K562 (cell line): ENCODE measurements around the gene IFI30. TPM values are rescaled to one million over a fixed set of nuclear protein-coding genes. Genes with fewer than 3 reads are reported as not detected.

Experiments
- BHLHE40 ChIP-seq: IDR thresholded peaks from 2 replicates; pipeline ENCODE4 v1.6.1; 2011; ENCODE audit warnings: low read length, improper control_type of control experiment
- DIDO1 ChIP-seq: fragments of 450-650 bp; IDR thresholded peaks from 2 replicates; pipeline ENCODE4 v1.6.1; 2016; ENCODE audit warnings: low read depth, missing biosample characterization, missing genetic modification characterization
- IFI16 ChIP-seq: fragments of 250-450 bp; sonication (Bioruptor Pico); IDR thresholded peaks from 2 replicates; pipeline ENCODE4 v2.1.2; 2022; ENCODE audit warnings: mild to moderate bottlenecking, inconsistent platforms
- ZNF143 ChIP-seq: sonication (generic); formaldehyde crosslinking; IDR thresholded peaks from 2 replicates; pipeline ENCODE4 v1.9.0; 2022; ENCODE audit warnings: mild to moderate bottlenecking, missing genetic modification reagents
- ZNF232 ChIP-seq: sonication (generic); formaldehyde crosslinking; IDR thresholded peaks from 2 replicates; pipeline ENCODE4 v1.8.0; 2022; ENCODE audit warnings: mild to moderate bottlenecking, missing genetic modification reagents
- polyA plus RNA-seq, 8 experiments: library from polyadenylated mRNA; depleted of rRNA in 4 of 8; stranded (reverse) in 5 of 8; unstranded in 3 of 8; fragments of >200 nt; fragmentation: Nextera tagmentation in 2 of 8; fragmentation: Illumina TruSeq in 1 of 8; extraction: Ambion mirVana in 2 of 8; extraction: Trizol in 1 of 8; gene quantifications; 2 replicates each; pipeline versions ENCODE4 v1.2.1 to v1.2.3, GENCODE V29; 2011 to 2014; ENCODE audit warnings: inconsistent platforms in 1 of 8, missing spikeins in 1 of 8
- total RNA-seq, 7 experiments: library from RNA; depleted of rRNA in 6 of 7; stranded (reverse); fragments of >200 nt in 6 of 7; fragmentation: Illumina TruSeq in 2 of 7; extraction: Trizol in 2 of 7; gene quantifications; 2 replicates each; pipeline versions ENCODE4 v1.2.1 to v1.2.3, GENCODE V29; 2011 to 2021; ENCODE audit warnings: low replicate concordance in 1 of 7
- TF ChIP-seq, protein P1 (sequence below): IDR thresholded peaks from 2 replicates; pipeline ENCODE4 v1.6.1; 2016; ENCODE audit warnings: missing genetic modification characterization, missing compliant biosample characterization
- TF ChIP-seq, protein P2 (sequence below): fragments of 450-650 bp; IDR thresholded peaks from 2 replicates; pipeline ENCODE4 v1.6.1; 2016; ENCODE audit warnings: low read depth

The IFI30 gene
- total and polyA plus RNA-seq, 9 of the 15 experiments (the other 6 are each of a cell fraction or from before 2014, with no cell fraction given): 63.7 to 430 (median 109) TPM

DNA sequence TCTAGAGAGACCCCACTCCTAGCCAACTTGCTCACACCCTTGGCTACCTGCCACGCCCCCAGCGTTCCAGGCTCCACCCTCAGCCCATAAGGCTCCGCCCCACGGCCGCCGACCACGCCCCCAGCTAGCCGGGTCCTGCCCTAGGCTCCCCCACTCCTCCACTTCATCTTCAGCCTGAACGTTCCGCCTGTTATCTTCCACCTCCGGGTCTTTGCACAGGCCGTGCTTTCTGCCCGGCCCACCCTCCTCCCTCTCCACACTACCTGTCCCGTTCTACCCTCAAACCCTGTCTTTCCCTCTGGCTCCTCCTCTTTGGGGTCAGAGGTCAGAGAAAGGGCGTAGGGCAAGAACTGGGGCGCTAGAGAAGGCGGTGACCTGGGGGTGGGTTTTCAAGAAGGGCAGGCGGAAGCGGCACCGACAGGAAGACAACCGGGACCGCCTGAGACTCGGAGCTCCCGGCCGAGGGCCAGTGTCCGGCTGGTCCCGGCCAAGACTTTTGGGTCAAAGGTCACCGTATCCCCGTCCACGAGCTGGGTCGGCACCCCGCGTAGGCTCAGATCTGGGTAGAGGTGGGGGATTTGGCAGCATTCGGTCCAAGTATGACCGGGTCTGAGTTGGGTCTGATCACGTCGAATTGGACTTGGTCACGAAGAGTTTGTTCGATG, 50.4 kb downstream of the IFI30 start (continued):
- TF ChIP-seq, protein P1, sequence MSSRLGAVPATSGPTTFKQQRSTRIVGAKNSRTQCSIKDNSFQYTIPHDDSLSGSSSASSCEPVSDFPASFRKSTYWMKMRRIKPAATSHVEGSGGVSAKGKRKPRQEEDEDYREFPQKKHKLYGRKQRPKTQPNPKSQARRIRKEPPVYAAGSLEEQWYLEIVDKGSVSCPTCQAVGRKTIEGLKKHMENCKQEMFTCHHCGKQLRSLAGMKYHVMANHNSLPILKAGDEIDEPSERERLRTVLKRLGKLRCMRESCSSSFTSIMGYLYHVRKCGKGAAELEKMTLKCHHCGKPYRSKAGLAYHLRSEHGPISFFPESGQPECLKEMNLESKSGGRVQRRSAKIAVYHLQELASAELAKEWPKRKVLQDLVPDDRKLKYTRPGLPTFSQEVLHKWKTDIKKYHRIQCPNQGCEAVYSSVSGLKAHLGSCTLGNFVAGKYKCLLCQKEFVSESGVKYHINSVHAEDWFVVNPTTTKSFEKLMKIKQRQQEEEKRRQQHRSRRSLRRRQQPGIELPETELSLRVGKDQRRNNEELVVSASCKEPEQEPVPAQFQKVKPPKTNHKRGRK (tag): no peak
- TF ChIP-seq ZNF143 (CRISPR knock-in tag) (no peak), DIDO1 (tag) (peak; percentile 83), IFI16 (CRISPR knock-in tag) (no peak), ZNF232 (CRISPR knock-in tag) (0 out of 2 replicates have a peak, but pooled peaks have one; percentile 46), BHLHE40 (no peak; the same call in 1 of the 2 replicates)
- TF ChIP-seq, protein P2, sequence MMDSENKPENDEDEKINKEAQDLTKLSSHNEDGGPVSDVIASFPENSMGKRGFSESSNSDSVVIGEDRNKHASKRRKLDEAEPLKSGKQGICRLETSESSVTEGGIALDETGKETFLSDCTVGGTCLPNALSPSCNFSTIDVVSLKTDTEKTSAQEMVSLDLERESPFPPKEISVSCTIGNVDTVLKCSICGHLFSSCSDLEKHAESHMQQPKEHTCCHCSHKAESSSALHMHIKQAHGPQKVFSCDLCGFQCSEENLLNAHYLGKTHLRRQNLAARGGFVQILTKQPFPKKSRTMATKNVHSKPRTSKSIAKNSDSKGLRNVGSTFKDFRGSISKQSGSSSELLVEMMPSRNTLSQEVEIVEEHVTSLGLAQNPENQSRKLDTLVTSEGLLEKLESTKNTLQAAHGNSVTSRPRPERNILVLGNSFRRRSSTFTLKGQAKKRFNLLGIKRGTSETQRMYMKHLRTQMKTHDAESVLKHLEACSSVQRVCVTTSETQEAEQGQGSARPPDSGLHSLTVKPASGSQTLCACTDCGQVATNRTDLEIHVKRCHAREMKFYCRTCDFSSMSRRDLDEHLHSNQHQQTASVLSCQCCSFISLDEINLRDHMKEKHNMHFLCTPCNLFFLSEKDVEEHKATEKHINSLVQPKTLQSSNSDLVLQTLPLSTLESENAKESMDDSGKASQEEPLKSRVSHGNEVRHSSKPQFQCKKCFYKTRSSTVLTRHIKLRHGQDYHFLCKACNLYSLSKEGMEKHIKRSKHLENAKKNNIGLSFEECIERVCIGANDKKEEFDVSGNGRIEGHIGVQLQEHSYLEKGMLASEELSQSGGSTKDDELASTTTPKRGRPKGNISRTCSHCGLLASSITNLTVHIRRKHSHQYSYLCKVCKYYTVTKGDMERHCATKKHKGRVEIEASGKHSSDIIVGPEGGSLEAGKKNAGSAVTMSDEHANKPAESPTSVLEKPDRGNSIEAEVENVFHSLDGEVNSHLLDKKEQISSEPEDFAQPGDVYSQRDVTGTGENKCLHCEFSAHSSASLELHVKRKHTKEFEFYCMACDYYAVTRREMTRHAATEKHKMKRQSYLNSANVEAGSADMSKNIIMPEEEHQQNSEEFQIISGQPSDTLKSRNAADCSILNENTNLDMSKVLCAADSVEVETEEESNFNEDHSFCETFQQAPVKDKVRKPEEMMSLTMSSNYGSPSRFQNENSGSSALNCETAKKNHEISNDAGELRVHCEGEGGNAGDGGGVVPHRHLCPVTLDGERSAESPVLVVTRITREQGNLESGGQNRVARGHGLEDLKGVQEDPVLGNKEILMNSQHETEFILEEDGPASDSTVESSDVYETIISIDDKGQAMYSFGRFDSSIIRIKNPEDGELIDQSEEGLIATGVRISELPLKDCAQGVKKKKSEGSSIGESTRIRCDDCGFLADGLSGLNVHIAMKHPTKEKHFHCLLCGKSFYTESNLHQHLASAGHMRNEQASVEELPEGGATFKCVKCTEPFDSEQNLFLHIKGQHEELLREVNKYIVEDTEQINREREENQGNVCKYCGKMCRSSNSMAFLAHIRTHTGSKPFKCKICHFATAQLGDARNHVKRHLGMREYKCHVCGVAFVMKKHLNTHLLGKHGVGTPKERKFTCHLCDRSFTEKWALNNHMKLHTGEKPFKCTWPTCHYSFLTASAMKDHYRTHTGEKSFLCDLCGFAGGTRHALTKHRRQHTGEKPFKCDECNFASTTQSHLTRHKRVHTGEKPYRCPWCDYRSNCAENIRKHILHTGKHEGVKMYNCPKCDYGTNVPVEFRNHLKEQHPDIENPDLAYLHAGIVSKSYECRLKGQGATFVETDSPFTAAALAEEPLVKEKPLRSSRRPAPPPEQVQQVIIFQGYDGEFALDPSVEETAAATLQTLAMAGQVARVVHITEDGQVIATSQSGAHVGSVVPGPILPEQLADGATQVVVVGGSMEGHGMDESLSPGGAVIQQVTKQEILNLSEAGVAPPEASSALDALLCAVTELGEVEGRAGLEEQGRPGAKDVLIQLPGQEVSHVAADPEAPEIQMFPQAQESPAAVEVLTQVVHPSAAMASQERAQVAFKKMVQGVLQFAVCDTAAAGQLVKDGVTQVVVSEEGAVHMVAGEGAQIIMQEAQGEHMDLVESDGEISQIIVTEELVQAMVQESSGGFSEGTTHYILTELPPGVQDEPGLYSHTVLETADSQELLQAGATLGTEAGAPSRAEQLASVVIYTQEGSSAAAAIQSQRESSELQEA: no peak
